HL-60 (cell line): ENCODE data around the gene CAMK2B.

Experiments used
- DNase-seq, 2 experiments: peaks; one replicate each; pipeline ENCODE4 v3.0.0-alpha.2; 2010 to 2020; ENCODE audit warnings: low read depth in 1 of 2, low spot score in 1 of 2
- H3K27ac ChIP-seq: fragments of 250-450 bp; sonication (Bioruptor Pico); replicated peaks from 2 replicates; pipeline ENCODE4 v1.5.1; 2020; ENCODE audit warnings: mild to moderate bottlenecking, moderate library complexity
- H3K27me3 ChIP-seq: fragments of 250-450 bp; sonication (Bioruptor Pico); 2 replicates; pipeline ENCODE4 v1.5.1; 2021; ENCODE audit warnings: mild to moderate bottlenecking, moderate library complexity; ENCODE audit not compliant: insufficient read depth, poor library complexity, severe bottlenecking
- H3K4me3 ChIP-seq: replicated peaks from 2 replicates; pipeline ENCODE4 v1.5.1; 2011; ENCODE audit warnings: mild to moderate bottlenecking, control low read depth, low read length; ENCODE audit not compliant: insufficient read depth
- CTCF ChIP-seq: IDR thresholded peaks from one replicate; pipeline ENCODE4 v1.5.1; 2011; ENCODE audit warnings: low read length, control low read depth, inconsistent platforms; ENCODE audit not compliant: insufficient read depth
- GABPA ChIP-seq: IDR thresholded peaks from 2 replicates; pipeline ENCODE4 v1.6.1; 2012; ENCODE audit warnings: low read depth
- POLR2AphosphoS5 ChIP-seq: IDR thresholded peaks from 2 replicates; pipeline ENCODE4 v1.6.1; 2012; ENCODE audit warnings: low read depth
- SPI1 ChIP-seq: IDR thresholded peaks from 2 replicates; pipeline ENCODE4 v1.6.1; 2012; ENCODE audit warnings: low read depth, mild to moderate bottlenecking, borderline replicate concordance
- TF ChIP-seq, protein P1 (sequence below): IDR thresholded peaks from 2 replicates; pipeline ENCODE4 v1.6.1; 2012; ENCODE audit warnings: low read depth; ENCODE audit not compliant: insufficient replicate concordance

The CAMK2B gene

GRCh38 chr7:44280636-44280992, 44.8 kb downstream of the CAMK2B start:
- TF ChIP-seq POLR2AphosphoS5, result no peak
- TF ChIP-seq GABPA, result no peak

GRCh38 chr7:44279731-44280505, 45.5 kb downstream of the CAMK2B start:
- no peak for TF ChIP-seq SPI1
- no peak for TF ChIP-seq GABPA
- TF ChIP-seq POLR2AphosphoS5, result no peak
- TF ChIP-seq, protein P1, sequence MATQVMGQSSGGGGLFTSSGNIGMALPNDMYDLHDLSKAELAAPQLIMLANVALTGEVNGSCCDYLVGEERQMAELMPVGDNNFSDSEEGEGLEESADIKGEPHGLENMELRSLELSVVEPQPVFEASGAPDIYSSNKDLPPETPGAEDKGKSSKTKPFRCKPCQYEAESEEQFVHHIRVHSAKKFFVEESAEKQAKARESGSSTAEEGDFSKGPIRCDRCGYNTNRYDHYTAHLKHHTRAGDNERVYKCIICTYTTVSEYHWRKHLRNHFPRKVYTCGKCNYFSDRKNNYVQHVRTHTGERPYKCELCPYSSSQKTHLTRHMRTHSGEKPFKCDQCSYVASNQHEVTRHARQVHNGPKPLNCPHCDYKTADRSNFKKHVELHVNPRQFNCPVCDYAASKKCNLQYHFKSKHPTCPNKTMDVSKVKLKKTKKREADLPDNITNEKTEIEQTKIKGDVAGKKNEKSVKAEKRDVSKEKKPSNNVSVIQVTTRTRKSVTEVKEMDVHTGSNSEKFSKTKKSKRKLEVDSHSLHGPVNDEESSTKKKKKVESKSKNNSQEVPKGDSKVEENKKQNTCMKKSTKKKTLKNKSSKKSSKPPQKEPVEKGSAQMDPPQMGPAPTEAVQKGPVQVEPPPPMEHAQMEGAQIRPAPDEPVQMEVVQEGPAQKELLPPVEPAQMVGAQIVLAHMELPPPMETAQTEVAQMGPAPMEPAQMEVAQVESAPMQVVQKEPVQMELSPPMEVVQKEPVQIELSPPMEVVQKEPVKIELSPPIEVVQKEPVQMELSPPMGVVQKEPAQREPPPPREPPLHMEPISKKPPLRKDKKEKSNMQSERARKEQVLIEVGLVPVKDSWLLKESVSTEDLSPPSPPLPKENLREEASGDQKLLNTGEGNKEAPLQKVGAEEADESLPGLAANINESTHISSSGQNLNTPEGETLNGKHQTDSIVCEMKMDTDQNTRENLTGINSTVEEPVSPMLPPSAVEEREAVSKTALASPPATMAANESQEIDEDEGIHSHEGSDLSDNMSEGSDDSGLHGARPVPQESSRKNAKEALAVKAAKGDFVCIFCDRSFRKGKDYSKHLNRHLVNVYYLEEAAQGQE, result no peak
- no peak for TF ChIP-seq CTCF
- Histone ChIP-seq H3K27me3 (peaks cover 3% of the 10 kb centered on the region), H3K27ac (no peak overlapping the region), H3K4me3 (no peak overlapping the region)
- no peak for DNase-seq

More at GRCh38 chr7:44280636-44280992, 44.8 kb downstream of the CAMK2B start:
- Histone ChIP-seq H3K27ac (no peak overlapping the region), H3K4me3 (no peak overlapping the region), H3K27me3 (peaks cover 3% of the 10 kb centered on the region)
- DNase-seq, result no peak

DNA sequence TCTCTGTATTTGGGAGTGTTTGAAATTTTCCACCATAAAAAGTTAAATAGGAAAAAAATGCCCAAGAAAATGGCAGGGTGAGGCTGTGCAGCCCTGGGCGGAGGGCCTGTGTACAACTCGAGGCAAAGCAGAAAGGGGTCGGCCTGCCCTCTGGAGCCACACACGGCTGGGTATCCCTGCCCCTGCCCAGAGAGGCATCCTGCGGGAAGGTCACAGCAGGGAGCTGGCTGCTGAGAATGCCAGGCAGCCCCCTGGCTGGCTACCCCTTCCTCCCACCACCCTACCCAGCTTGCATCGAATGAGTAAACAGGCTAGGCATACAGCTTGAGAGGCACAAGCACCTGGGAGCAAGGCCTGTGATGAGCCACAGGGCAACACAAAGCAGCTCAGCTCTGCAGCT, 46.1 kb downstream of the CAMK2B start:
- Histone ChIP-seq H3K27me3 (peaks cover 3% of the 10 kb centered on the region), H3K4me3 (no peak overlapping the region), H3K27ac (no peak overlapping the region)
- no peak for TF ChIP-seq CTCF
- no peak for TF ChIP-seq POLR2AphosphoS5
- no peak for TF ChIP-seq GABPA
- TF ChIP-seq, protein P1, result no peak
- no peak for TF ChIP-seq SPI1
- no peak for DNase-seq

DNA sequence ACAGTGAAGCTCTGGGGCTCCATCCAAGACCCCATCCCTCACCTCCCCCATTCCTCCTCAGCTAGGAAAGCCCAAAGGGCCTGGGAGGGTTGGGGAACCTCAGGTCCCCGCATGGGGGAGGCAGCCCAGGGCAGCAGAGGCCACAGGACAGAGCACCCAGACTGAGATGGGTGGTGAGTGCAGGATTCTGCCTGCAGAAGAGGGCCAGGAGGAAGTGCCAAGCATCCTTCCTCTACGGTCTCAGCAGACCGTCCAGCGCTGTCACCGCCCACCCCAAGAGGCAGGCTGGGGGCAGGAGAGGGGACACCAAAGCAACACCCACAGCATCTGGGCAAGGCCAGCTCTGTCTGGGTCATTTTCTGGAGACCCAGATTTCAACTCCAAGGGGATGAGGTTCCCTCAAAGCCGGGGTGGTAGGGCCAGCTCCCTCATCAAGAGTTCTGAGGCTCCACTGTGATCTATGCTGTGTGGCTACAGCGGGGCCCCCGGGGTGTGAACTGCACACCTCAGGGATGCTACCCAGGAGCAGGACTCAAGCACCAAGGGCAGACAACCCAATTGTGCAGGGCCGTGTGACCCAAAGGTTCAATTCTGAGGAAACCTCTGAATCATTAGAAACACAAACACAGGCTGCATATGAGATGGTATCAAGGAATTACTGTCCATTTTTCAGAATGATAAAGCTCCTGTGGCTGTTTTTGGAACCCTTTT, 46.8 kb downstream of the CAMK2B start:
- Histone ChIP-seq H3K4me3 (no peak overlapping the region), H3K27ac (no peak overlapping the region), H3K27me3 (peaks cover 3% of the 10 kb centered on the region)
- TF ChIP-seq, protein P1, result no peak
- no peak for TF ChIP-seq GABPA
- TF ChIP-seq CTCF, result no peak
- TF ChIP-seq POLR2AphosphoS5, result no peak
- TF ChIP-seq SPI1, result no peak
- no peak for DNase-seq
